Heart left ventricle (tissue), 13 donors: ENCODE results near the gene NUDT2.

Experiments used
- POLR2A ChIP-seq, 2 donors: fragments of 450-650 bp; IDR thresholded peaks; one replicate each; pipeline ENCODE4 v1.6.1; 2017; ENCODE audit warnings: antibody characterized with exemption in 2 of 2, mild to moderate bottlenecking in 2 of 2, moderate library complexity in 2 of 2
- TF ChIP-seq, protein P1 (sequence below), 12 donors: fragments of 200-600 bp; sonication (generic) in 4 of 12; IDR thresholded peaks; one replicate each; pipeline versions ENCODE4 v1.5.0 to v1.8.0; 2018 to 2022; ENCODE audit warnings: antibody characterized with exemption in 12 of 12, mild to moderate bottlenecking in 5 of 12
- donor health status: ischemic (EF 13 %, LVEDD 7.1; RV severe dilation, severe dysfunction).
- donor health status: DM: no; HTN: yes; CAD: no.
- donor health status: DM: no; HTN: no; CAD: no.
- donor health status: ischemic (EF 25% LVEDD 6.9; RV normal size, moderate dysfunction).
- donor health status: ischemic (EF 25% LVEDD 5.7; RV mildly dilated, moderate dysfunction).
- donor health status: ischemic (EF 35%, LVEDD 5.7; RV mildly dilated, moderate dysfunction).
- donor health status: nonischemic (EF 11% LVEDD 7.7; RV severe dilation, severe dysfunction).
- donor health status: DM: yes; HTN: yes; CAD: no.
- donor health status: PGD.
- donor health status: ischemic (EF 29% LVEDD 5.4; RV normal size, mild dysfunction).
- donor health status: nonischemic (EF 23%, LVEDD 6.1; RV moderate dilation, normal function).

DNA sequence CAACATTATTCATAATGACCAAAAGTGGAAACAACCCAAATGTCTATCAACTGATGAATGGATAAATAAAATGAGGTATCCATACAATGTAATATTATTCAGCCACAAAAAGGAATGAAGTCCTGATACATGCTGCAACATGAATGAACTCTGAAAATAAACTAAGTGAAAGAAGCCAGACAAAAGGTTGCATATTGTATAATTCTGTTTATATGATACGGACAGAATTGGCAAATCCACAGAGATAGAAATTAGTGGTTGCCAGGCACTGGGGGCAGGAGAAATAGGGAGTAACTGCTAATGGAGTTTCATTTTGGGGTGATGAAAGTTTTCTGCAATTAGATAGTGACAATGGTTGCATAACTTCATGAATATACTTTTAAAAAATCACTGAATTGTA is 47.3 kb upstream of the NUDT2 start:
- TF ChIP-seq, protein P1, sequence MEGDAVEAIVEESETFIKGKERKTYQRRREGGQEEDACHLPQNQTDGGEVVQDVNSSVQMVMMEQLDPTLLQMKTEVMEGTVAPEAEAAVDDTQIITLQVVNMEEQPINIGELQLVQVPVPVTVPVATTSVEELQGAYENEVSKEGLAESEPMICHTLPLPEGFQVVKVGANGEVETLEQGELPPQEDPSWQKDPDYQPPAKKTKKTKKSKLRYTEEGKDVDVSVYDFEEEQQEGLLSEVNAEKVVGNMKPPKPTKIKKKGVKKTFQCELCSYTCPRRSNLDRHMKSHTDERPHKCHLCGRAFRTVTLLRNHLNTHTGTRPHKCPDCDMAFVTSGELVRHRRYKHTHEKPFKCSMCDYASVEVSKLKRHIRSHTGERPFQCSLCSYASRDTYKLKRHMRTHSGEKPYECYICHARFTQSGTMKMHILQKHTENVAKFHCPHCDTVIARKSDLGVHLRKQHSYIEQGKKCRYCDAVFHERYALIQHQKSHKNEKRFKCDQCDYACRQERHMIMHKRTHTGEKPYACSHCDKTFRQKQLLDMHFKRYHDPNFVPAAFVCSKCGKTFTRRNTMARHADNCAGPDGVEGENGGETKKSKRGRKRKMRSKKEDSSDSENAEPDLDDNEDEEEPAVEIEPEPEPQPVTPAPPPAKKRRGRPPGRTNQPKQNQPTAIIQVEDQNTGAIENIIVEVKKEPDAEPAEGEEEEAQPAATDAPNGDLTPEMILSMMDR (IDR thresholded peaks at IDR 0.05), result no peak
- TF ChIP-seq POLR2A (IDR thresholded peaks at IDR 0.05), result no peak
